B cell (primary cell): Measurements from ENCODE around the gene FKBP14. TPM values are rescaled to one million over a fixed set of nuclear protein-coding genes. Genes with fewer than 3 reads are reported as not detected.

Experiments
- ATAC-seq: fragments of 200-7000 bp; cut with Tn5 transposase; one replicate; pipeline ENCODE4 v1.10.0; 2021; ENCODE audit warnings: low read depth, mild to moderate bottlenecking, moderate number of reproducible peaks, moderate library complexity
- CTCF ChIA-PET: fragments of 350-600 bp; sonication (Branson Sonifier 250); formaldehyde crosslinking; loops from one replicate; lab custom pipeline; 2021; ENCODE audit warnings: antibody characterized with exemption, inconsistent platforms; lab: Charles Lee
- POLR2A ChIA-PET: fragments of 350-600 bp; sonication (Branson Sonifier 250); formaldehyde crosslinking; loops from one replicate; lab custom pipeline; 2021; ENCODE audit warnings: antibody characterized with exemption; lab: Charles Lee
- DNase-seq: peaks from one replicate; pipeline ENCODE4 v3.0.0; 2013
- H2AFZ ChIP-seq: 2 replicates; pipeline ENCODE4 v1.6.1; 2012; ENCODE audit warnings: mild to moderate bottlenecking, low read depth, low read length; ENCODE audit not compliant: insufficient read depth, poor library complexity, severe bottlenecking
- H3K27ac ChIP-seq, 2 donors: 1 replicate in 1 of 2; 2 replicates in 1 of 2; pipeline ENCODE4 v1.5.1; 2012 to 2013; ENCODE audit warnings: low read length in 2 of 2, mild to moderate bottlenecking in 2 of 2, moderate library complexity in 1 of 2
- H3K27me3 ChIP-seq, 4 experiments: fragments of 200-600 bp in 1 of 4; sonication (generic) in 1 of 4; replicated peaks in 1 of 4; 1 replicate in 2 of 4; 2 replicates in 2 of 4; pipeline versions ENCODE4 v1.6.1 to v1.7.0; 2013 to 2016; ENCODE audit warnings: low read length in 3 of 4, mild to moderate bottlenecking in 2 of 4, mixed read lengths in 1 of 4, moderate library complexity in 1 of 4; ENCODE audit not compliant: insufficient read depth in 4 of 4, control insufficient read depth in 3 of 4; ENCODE audit errors: control extremely low read depth in 1 of 4
- H3K36me3 ChIP-seq, 2 experiments: replicated peaks in 1 of 2; 1 replicate in 1 of 2; 2 replicates in 1 of 2; pipeline versions ENCODE4 v1.6.1 to v1.7.1; 2013; ENCODE audit warnings: low read length in 1 of 2; ENCODE audit not compliant: insufficient read depth in 2 of 2, control insufficient read depth in 1 of 2; ENCODE audit errors: control extremely low read depth in 1 of 2, extremely low read depth in 1 of 2
- H3K4me1 ChIP-seq, 2 donors: fragments of 200-600 bp in 1 of 2; sonication (generic) in 1 of 2; 1 replicate in 1 of 2; 2 replicates in 1 of 2; pipeline versions ENCODE4 v1.5.1 to v1.6.1; 2013 to 2017; ENCODE audit warnings: low read length in 2 of 2; ENCODE audit not compliant: control insufficient read depth in 2 of 2, insufficient read depth in 2 of 2
- H3K4me2 ChIP-seq: replicated peaks from 2 replicates; pipeline ENCODE3; 2012; ENCODE audit warnings: mild to moderate bottlenecking, low read depth, low read length; ENCODE audit not compliant: poor library complexity, severe bottlenecking
- H3K4me3 ChIP-seq, 5 experiments: fragments of 200-600 bp in 1 of 5; sonication (generic) in 1 of 5; 1 replicate in 3 of 5; 2 replicates in 2 of 5; pipeline versions ENCODE4 v1.5.1 to v1.7.0; 2011 to 2016; ENCODE audit warnings: low read length in 4 of 5, mild to moderate bottlenecking in 4 of 5, low read depth in 2 of 5, control low read depth in 1 of 5, moderate library complexity in 1 of 5; ENCODE audit not compliant: insufficient read depth in 1 of 5; ENCODE audit errors: control extremely low read depth in 1 of 5, extremely low read depth in 1 of 5
- H3K79me2 ChIP-seq: fragments of 200-600 bp; sonication (generic); one replicate; pipeline ENCODE4 v1.6.0; 2016; ENCODE audit warnings: low read length; ENCODE audit not compliant: control insufficient read depth, insufficient read depth
- H3K9ac ChIP-seq: fragments of 200-600 bp; sonication (generic); 2 replicates; pipeline ENCODE4 v1.6.1; 2017; ENCODE audit warnings: mild to moderate bottlenecking, low read length, moderate library complexity
- H3K9me3 ChIP-seq, 3 donors: one replicate each; pipeline versions ENCODE4 v1.6.1 to v1.7.1; 2013; ENCODE audit warnings: low read length in 2 of 3; ENCODE audit not compliant: control insufficient read depth in 2 of 3, insufficient read depth in 1 of 3; ENCODE audit errors: control extremely low read depth in 1 of 3
- H4K20me1 ChIP-seq: 2 replicates; pipeline ENCODE4 v1.6.0; 2012; ENCODE audit warnings: mild to moderate bottlenecking, low read length; ENCODE audit not compliant: insufficient read depth, control insufficient read depth, poor library complexity, severe bottlenecking
- H3K27ac Mint-ChIP-seq: one replicate; pipeline ENCODE4 v1.8.0; 2021; ENCODE audit warnings: mixed read lengths
- H3K27me3 Mint-ChIP-seq: one replicate; pipeline ENCODE4 v1.8.0; 2021; ENCODE audit warnings: mixed read lengths
- H3K4me1 Mint-ChIP-seq: one replicate; pipeline ENCODE4 v1.8.0; 2021; ENCODE audit warnings: mixed read lengths
- H3K4me3 Mint-ChIP-seq: one replicate; pipeline ENCODE4 v1.8.0; 2021; ENCODE audit warnings: mixed read lengths
- H3K9me3 Mint-ChIP-seq: one replicate; pipeline ENCODE4 v1.8.0; 2022; ENCODE audit warnings: mixed read lengths; ENCODE audit not compliant: insufficient read depth
- EZH2 ChIP-seq: IDR thresholded peaks from 2 replicates; pipeline ENCODE4 v1.6.1; 2012; ENCODE audit warnings: borderline replicate concordance, low read depth, mild to moderate bottlenecking, moderate library complexity, low read length; ENCODE audit not compliant: insufficient read depth, poor library complexity, severe bottlenecking
- WGBS: methylation state at CpG from one replicate; pipeline ENCODE4 v1.1.5; 2013; ENCODE audit warnings: missing lambda C conversion rate; ENCODE audit not compliant: insufficient coverage; 5-methylcytosine and 5-hydroxymethylcytosine counted together
- intact Hi-C: fragments of 100-400 bp; cut with micrococcal nuclease; formaldehyde crosslinking; loops from one replicate; pipeline ENCODE4 v1.10.0; 2022
- polyA plus RNA-seq: library from polyadenylated mRNA; depleted of rRNA; stranded (reverse); fragments of >200 nt; gene quantifications from 2 replicates; pipeline ENCODE4 v1.2.3, GENCODE V29; 2012
- total RNA-seq, 2 donors: library from RNA; stranded (reverse); fragments of 120-200 nt in 1 of 2; gene quantifications; 1 replicate in 1 of 2; 2 replicates in 1 of 2; pipeline versions ENCODE4 v1.2.3 to v1.2.4, GENCODE V29; 2013 to 2022
- TF ChIP-seq, protein P1 (sequence below): fragments of 200-600 bp; IDR thresholded peaks from one replicate; pipeline ENCODE4 v1.8.0; 2022; ENCODE audit warnings: antibody characterized with exemption, mild to moderate bottlenecking

The FKBP14 gene
- total and polyA plus RNA-seq, 2 donors (not counting 1 experiment from before 2014, with no cell fraction given), result 2.8 to 4.2 TPM

DNA sequence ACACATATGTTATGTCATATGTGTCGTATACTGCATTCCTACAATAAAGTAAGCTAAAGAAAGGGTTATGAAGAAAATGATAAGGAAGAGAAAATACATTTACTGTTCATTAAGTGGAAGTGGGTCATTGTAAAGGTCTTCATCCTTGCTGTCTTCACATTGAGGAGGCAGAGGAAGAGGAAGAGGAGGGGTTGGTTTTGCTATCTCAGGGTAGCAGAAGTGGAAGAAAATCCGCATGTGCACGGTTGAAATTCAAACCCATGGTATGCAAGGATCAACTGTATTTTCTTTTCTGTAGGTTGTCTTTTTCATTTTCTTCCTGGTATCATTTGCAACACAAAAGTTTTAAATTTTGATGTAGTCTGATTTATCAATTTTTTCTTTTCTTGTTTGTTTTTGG is 8.0 kb upstream of the FKBP14 start:
- Histone ChIP-seq H3K4me1 (peaks cover 4 to 6% of the 10 kb centered on the region in 2 donors), H2AFZ (no peak overlapping the region), H3K27me3 (no peaks in the 10 kb centered on the region), H3K36me3 (no peaks in the 10 kb centered on the region), H3K79me2 (no peaks in the 10 kb centered on the region), H4K20me1 (no peaks in the 10 kb centered on the region), H3K4me3 (no peak overlapping the region), H3K9ac (no peak overlapping the region), H3K4me2 (no peak overlapping the region), H3K27ac (no peak overlapping the region), H3K9me3 (no peaks in the 10 kb centered on the region)
- 100% methylated on average over 1 of the region's 3 CpGs for WGBS
- Mint-ChIP-seq H3K27ac (no peak overlapping the region), H3K27me3 (no peaks in the 10 kb centered on the region), H3K4me1 (peaks cover 2% of the 10 kb centered on the region), H3K9me3 (no peaks in the 10 kb centered on the region), H3K4me3 (no peak overlapping the region)
- no peak for TF ChIP-seq EZH2
- intact Hi-C loops, result no loop called here
- DNase-seq (no peak), ATAC-seq (no peak)
- CTCF ChIA-PET, result no interaction called here
- POLR2A ChIA-PET, result no interaction called here

DNA sequence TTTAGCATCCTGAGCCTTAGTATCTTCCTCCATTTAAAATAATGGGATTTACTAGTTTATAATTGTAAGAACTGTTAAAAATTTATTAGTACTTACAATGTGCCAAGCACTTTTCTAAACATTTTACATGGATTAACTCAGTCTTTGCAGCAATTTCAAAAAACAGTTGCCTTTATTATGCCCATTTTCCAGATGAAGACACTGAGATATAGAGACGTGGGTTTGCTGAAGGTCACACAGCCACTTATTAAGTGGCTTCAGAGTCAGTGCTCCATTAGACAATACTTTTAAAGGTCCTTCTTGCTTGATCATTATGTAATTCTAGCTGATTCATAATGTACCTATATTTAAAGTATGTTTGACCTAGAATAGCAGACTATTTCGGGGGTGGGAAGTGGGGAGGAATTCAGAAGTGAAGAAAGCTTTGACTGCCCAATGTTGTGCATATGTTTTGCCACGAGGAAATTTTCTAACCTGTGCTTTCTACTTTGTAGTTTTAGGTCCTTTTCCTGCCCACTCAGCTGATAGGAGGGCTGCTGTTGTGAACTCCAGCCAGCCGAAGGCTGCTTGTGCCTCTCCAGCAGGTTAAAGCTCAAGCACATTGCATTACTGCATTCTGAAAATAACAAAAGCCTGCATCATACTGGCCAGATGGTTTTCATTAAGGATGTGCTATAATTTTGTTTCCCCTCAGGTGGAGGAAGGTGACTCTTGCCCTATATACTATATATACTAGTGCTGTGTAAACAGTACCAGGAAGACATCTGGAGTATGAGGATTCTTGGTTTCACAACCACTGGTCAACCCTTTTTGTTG is 6.0 kb upstream of the FKBP14 start:
- Histone ChIP-seq H3K4me2 (no peak overlapping the region), H3K79me2 (no peaks in the 10 kb centered on the region), H3K4me1 (peaks cover 10 to 15% of the 10 kb centered on the region in 2 donors), H3K27ac (no peak overlapping the region), H3K9me3 (no peaks in the 10 kb centered on the region), H4K20me1 (no peaks in the 10 kb centered on the region), H3K4me3 (no peak overlapping the region), H3K36me3 (no peaks in the 10 kb centered on the region), H3K27me3 (no peaks in the 10 kb centered on the region), H2AFZ (no peak overlapping the region), H3K9ac (no peak overlapping the region)
- TF ChIP-seq, protein P1, sequence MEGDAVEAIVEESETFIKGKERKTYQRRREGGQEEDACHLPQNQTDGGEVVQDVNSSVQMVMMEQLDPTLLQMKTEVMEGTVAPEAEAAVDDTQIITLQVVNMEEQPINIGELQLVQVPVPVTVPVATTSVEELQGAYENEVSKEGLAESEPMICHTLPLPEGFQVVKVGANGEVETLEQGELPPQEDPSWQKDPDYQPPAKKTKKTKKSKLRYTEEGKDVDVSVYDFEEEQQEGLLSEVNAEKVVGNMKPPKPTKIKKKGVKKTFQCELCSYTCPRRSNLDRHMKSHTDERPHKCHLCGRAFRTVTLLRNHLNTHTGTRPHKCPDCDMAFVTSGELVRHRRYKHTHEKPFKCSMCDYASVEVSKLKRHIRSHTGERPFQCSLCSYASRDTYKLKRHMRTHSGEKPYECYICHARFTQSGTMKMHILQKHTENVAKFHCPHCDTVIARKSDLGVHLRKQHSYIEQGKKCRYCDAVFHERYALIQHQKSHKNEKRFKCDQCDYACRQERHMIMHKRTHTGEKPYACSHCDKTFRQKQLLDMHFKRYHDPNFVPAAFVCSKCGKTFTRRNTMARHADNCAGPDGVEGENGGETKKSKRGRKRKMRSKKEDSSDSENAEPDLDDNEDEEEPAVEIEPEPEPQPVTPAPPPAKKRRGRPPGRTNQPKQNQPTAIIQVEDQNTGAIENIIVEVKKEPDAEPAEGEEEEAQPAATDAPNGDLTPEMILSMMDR, result no peak
- no peak for TF ChIP-seq EZH2
- no peaks in the 10 kb centered on the region for H3K27me3 Mint-ChIP-seq
- no peaks in the 10 kb centered on the region for H3K9me3 Mint-ChIP-seq
- CTCF ChIA-PET, result no interaction called here
- H3K27ac Mint-ChIP-seq, result no peak overlapping the region
- POLR2A ChIA-PET, result no interaction called here
- intact Hi-C loops, result no loop called here
- no peak for DNase-seq
- peaks cover 6% of the 10 kb centered on the region for H3K4me1 Mint-ChIP-seq
- ATAC-seq, result no peak
- no peak overlapping the region for H3K4me3 Mint-ChIP-seq
- WGBS, result no CpG with 5 or more reads among the region's 4 CpGs
